Trophoblast cell (in vitro differentiated cells and primary cell): ENCODE measurements around the gene DNAJC17.

ENCODE experiments used
- DNase-seq, 2 donors: peaks; one replicate each; pipeline ENCODE4 v3.0.0-alpha.2; 2016
- H2AFZ ChIP-seq: 2 replicates; pipeline ENCODE4 v1.6.1; 2013; ENCODE audit warnings: low read length, moderate library complexity, mild to moderate bottlenecking; ENCODE audit not compliant: insufficient read depth, poor library complexity
- H2AK5ac ChIP-seq: 2 replicates; pipeline ENCODE4 v1.6.1; 2013; ENCODE audit warnings: mild to moderate bottlenecking, low read length
- H2BK120ac ChIP-seq: 2 replicates; pipeline ENCODE4 v1.6.1; 2013; ENCODE audit warnings: low read length, mild to moderate bottlenecking, moderate library complexity; ENCODE audit not compliant: insufficient read depth, poor library complexity
- H2BK12ac ChIP-seq: 2 replicates; pipeline ENCODE4 v1.6.1; 2013; ENCODE audit warnings: mild to moderate bottlenecking, low read length, moderate library complexity
- H2BK5ac ChIP-seq: 2 replicates; pipeline ENCODE4 v1.6.1; 2013; ENCODE audit warnings: low read length, low read depth, moderate library complexity, mild to moderate bottlenecking; ENCODE audit not compliant: poor library complexity
- H3K14ac ChIP-seq: 2 replicates; pipeline ENCODE4 v1.6.1; 2013; ENCODE audit warnings: mild to moderate bottlenecking, low read length
- H3K18ac ChIP-seq: 2 replicates; pipeline ENCODE4 v1.6.1; 2013; ENCODE audit warnings: mild to moderate bottlenecking, low read length
- H3K23ac ChIP-seq: 2 replicates; pipeline ENCODE4 v1.6.1; 2013; ENCODE audit warnings: low read length
- H3K27ac ChIP-seq: 2 replicates; pipeline ENCODE4 v1.5.1; 2013; ENCODE audit warnings: low read depth, mild to moderate bottlenecking, inconsistent platforms, low read length, moderate library complexity
- H3K27me3 ChIP-seq: 2 replicates; pipeline ENCODE4 v1.6.1; 2013; ENCODE audit warnings: inconsistent platforms, mild to moderate bottlenecking, low read length, moderate library complexity; ENCODE audit not compliant: insufficient read depth
- H3K36me3 ChIP-seq, 2 experiments: 1 replicate in 1 of 2; 2 replicates in 1 of 2; pipeline ENCODE4 v1.6.1; 2013; ENCODE audit warnings: low read length in 2 of 2, mild to moderate bottlenecking in 2 of 2, moderate library complexity in 1 of 2; ENCODE audit not compliant: insufficient read depth in 2 of 2, control insufficient read depth in 1 of 2
- H3K4ac ChIP-seq: 2 replicates; pipeline ENCODE4 v1.6.1; 2013; ENCODE audit warnings: low read depth, mild to moderate bottlenecking, low read length, moderate library complexity
- H3K4me1 ChIP-seq, 2 experiments: 1 replicate in 1 of 2; 2 replicates in 1 of 2; pipeline ENCODE4 v1.6.1; 2013; ENCODE audit warnings: low read length in 2 of 2, mild to moderate bottlenecking in 2 of 2, moderate library complexity in 1 of 2; ENCODE audit not compliant: insufficient read depth in 2 of 2, control insufficient read depth in 1 of 2
- H3K4me2 ChIP-seq: 2 replicates; pipeline ENCODE4 v1.6.1; 2013; ENCODE audit warnings: inconsistent platforms, mild to moderate bottlenecking, low read length, moderate library complexity
- H3K4me3 ChIP-seq: 2 replicates; pipeline ENCODE4 v1.5.1; 2013; ENCODE audit warnings: mild to moderate bottlenecking, low read depth, low read length, inconsistent platforms
- H3K79me1 ChIP-seq: one replicate; pipeline ENCODE4 v1.6.1; 2013; ENCODE audit warnings: low read length
- H3K79me2 ChIP-seq: 2 replicates; pipeline ENCODE4 v1.6.1; 2013; ENCODE audit warnings: low read length, mild to moderate bottlenecking; ENCODE audit not compliant: control insufficient read depth, insufficient read depth, poor library complexity
- H3K9ac ChIP-seq: 2 replicates; pipeline ENCODE4 v1.6.1; 2013; ENCODE audit warnings: mild to moderate bottlenecking, low read length
- H3K9me3 ChIP-seq: 2 replicates; pipeline ENCODE4 v1.6.1; 2013; ENCODE audit warnings: low read depth, mild to moderate bottlenecking, control low read depth, inconsistent platforms, low read length; ENCODE audit not compliant: insufficient read depth
- H4K12ac ChIP-seq: 2 replicates; pipeline ENCODE4 v1.6.1; 2013; ENCODE audit warnings: low read depth, mild to moderate bottlenecking, low read length, moderate library complexity
- H4K8ac ChIP-seq: 2 replicates; pipeline ENCODE4 v1.6.1; 2013; ENCODE audit warnings: low read depth, mild to moderate bottlenecking, low read length, moderate library complexity
- H4K91ac ChIP-seq: one replicate; pipeline ENCODE4 v1.6.1; 2013; ENCODE audit warnings: low read depth, mild to moderate bottlenecking, low read length, moderate library complexity
- WGBS: extraction: QIAGEN DNeasy Blood & Tissue Kit; methylation state at CpG from one replicate; pipeline ENCODE4 v1.1.7; 2013; ENCODE audit warnings: missing lambda C conversion rate; ENCODE audit not compliant: insufficient read length, insufficient coverage; ENCODE audit errors: extremely low coverage; 5-methylcytosine and 5-hydroxymethylcytosine counted together

The DNAJC17 gene

DNA sequence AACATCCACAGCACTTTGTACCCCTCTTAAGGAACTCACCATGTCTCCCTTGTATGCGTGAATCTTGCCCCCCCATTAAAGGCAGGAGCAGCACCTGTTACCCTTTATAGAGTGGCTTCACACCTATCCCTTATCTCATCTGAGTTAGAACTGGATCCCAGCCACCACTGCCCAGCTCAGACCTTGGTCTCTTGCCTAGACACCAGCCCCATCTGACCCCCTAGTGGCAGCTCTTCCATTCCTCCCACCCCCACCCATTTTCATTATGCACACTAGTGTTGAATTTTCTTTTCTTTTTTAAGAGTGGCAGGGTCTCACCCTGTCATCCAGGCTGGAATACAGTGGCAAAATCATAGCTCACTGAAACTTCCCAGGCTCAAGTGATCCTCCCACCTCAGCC is 3.6 kb downstream of the DNAJC17 start:
- H3K27ac ChIP-seq = no peak overlapping the region
- no peaks in the 10 kb centered on the region for H3K36me3 ChIP-seq
- H2AK5ac ChIP-seq = no peak overlapping the region
- no peaks in the 10 kb centered on the region for H3K27me3 ChIP-seq
- no peak overlapping the region for H3K23ac ChIP-seq
- H4K8ac ChIP-seq = no peak overlapping the region
- H3K4me1 ChIP-seq = peaks cover 3 to 9% of the 10 kb centered on the region in 2 experiments
- H4K12ac ChIP-seq = no peak overlapping the region
- no peak overlapping the region for H2AFZ ChIP-seq
- no peak overlapping the region for H3K4ac ChIP-seq
- no peak overlapping the region for H3K18ac ChIP-seq
- no peak for DNase-seq
- no peak overlapping the region for H3K4me2 ChIP-seq
- H2BK12ac ChIP-seq = no peak overlapping the region
- H3K14ac ChIP-seq = no peak overlapping the region
- no peak overlapping the region for H4K91ac ChIP-seq
- H3K4me3 ChIP-seq = no peak overlapping the region
- H3K9me3 ChIP-seq = peaks cover 3% of the 10 kb centered on the region
- H3K79me1 ChIP-seq = peaks cover 10% of the 10 kb centered on the region
- no peak overlapping the region for H3K9ac ChIP-seq
- no CpG with 5 or more reads among the region's 1 CpG for WGBS
- H3K79me2 ChIP-seq = peaks cover 7% of the 10 kb centered on the region
- no peak overlapping the region for H2BK120ac ChIP-seq
- H2BK5ac ChIP-seq = no peak overlapping the region

DNA sequence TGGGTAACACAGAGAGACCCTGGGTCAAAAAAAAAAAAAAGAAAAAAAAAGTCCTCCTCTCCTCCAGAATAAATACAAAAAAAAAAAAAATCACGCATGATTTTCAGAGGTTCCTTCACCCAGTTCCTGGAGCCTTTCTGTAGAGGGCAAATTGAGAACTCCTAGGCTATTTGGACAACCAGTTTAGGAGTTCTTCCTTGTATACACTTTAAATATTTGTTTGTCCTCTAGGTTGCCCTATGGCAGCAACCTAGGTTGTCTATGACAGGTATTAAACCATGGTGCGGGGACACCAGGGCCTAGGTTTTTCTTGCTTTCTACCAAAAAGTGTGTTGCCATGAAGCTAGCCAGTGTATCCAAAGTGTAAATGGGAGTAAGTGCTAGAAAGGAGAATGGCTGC is 4.2 kb downstream of the DNAJC17 start:
- DNase-seq = no peak
- Histone ChIP-seq H2BK120ac (no peak overlapping the region), H2AFZ (no peak overlapping the region), H4K8ac (no peak overlapping the region), H3K23ac (no peak overlapping the region), H3K14ac (no peak overlapping the region), H3K27ac (no peak overlapping the region), H3K9me3 (peaks cover 3% of the 10 kb centered on the region), H3K4me2 (no peak overlapping the region), H4K12ac (no peak overlapping the region), H2BK12ac (no peak overlapping the region), H3K9ac (no peak overlapping the region), H3K27me3 (no peaks in the 10 kb centered on the region), H2BK5ac (no peak overlapping the region), H2AK5ac (no peak overlapping the region), H3K18ac (no peak overlapping the region), H3K79me1 (peaks cover 10% of the 10 kb centered on the region), H3K4ac (no peak overlapping the region), H3K4me3 (no peak overlapping the region), H3K79me2 (peaks cover 7% of the 10 kb centered on the region), H3K36me3 (no peaks in the 10 kb centered on the region), H4K91ac (no peak overlapping the region), H3K4me1 (peaks cover 3 to 7% of the 10 kb centered on the region in 2 experiments)
- WGBS = no CpG with 5 or more reads among the region's 2 CpGs

DNA sequence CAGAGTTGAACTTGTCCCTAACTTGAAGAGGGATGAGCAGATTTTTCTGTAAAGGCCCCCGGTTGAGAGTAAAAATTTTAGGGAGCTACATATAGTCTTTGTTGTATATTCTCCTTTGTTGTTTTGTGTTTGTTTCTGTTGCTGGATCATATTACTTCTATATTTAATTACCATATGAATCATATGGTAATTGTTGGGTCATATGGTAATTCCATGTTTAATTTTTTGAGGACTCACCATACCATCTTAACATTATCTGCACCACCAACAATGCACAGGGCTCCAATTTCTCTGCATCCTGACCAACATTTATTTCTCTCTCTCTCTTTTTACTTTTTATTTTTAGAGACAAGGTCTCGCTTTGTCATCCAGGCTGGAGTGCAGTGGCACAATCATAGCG is 7.8 kb downstream of the DNAJC17 start:
- Histone ChIP-seq H4K91ac (no peak overlapping the region), H2AFZ (no peak overlapping the region), H2BK12ac (no peak overlapping the region), H2BK5ac (no peak overlapping the region), H3K27me3 (no peaks in the 10 kb centered on the region), H3K18ac (no peak overlapping the region), H3K4me1 (no peaks in the 10 kb centered on the region), H4K12ac (no peak overlapping the region), H4K8ac (no peak overlapping the region), H3K79me2 (no peaks in the 10 kb centered on the region), H3K36me3 (no peaks in the 10 kb centered on the region), H2BK120ac (no peak overlapping the region), H3K27ac (no peak overlapping the region), H3K14ac (no peak overlapping the region), H3K9ac (no peak overlapping the region), H3K79me1 (no peaks in the 10 kb centered on the region), H3K4ac (no peak overlapping the region), H3K4me2 (no peak overlapping the region), H2AK5ac (no peak overlapping the region), H3K4me3 (no peak overlapping the region), H3K9me3 (no peaks in the 10 kb centered on the region), H3K23ac (no peak overlapping the region)
- no CpG with 5 or more reads among the region's 3 CpGs for WGBS
- DNase-seq = no peak

DNA sequence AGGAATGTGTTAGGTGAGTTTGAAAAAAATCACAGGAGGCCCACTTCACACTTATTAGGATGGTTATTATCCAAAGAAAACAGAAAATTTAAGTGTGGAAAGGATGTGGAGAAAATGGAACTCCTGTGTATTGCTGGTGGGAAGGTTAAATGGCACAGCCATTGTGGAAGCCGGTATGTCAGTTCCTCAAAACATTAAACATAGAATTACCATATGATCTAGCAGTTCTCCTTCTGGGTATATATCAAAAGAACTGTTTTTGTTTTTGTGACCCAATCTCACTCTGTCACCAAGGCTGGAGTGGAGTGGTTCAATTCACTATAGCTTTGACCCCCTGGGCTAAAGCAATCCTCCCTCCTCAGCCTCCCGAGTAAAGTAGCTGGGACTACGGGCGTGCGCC is 10.8 kb downstream of the DNAJC17 start:
- H3K9me3 ChIP-seq = no peaks in the 10 kb centered on the region
- H3K4me3 ChIP-seq = no peak overlapping the region
- H4K8ac ChIP-seq = no peak overlapping the region
- no peak overlapping the region for H3K14ac ChIP-seq
- H3K27me3 ChIP-seq = no peaks in the 10 kb centered on the region
- DNase-seq = no peak
- no peak overlapping the region for H3K4me2 ChIP-seq
- no peak overlapping the region for H2BK5ac ChIP-seq
- H2BK120ac ChIP-seq = no peak overlapping the region
- H3K27ac ChIP-seq = no peak overlapping the region
- H4K12ac ChIP-seq = no peak overlapping the region
- no peak overlapping the region for H2BK12ac ChIP-seq
- H3K23ac ChIP-seq = no peak overlapping the region
- H3K9ac ChIP-seq = no peak overlapping the region
- H3K4me1 ChIP-seq = no peaks in the 10 kb centered on the region
- no CpG with 5 or more reads among the region's 5 CpGs for WGBS
- peaks cover 0 to 4% of the 10 kb centered on the region in 2 experiments for H3K36me3 ChIP-seq
- no peak overlapping the region for H2AK5ac ChIP-seq
- H3K4ac ChIP-seq = no peak overlapping the region
- H3K18ac ChIP-seq = no peak overlapping the region
- H3K79me2 ChIP-seq = no peaks in the 10 kb centered on the region
- H2AFZ ChIP-seq = no peak overlapping the region
- H3K79me1 ChIP-seq = no peaks in the 10 kb centered on the region
- H4K91ac ChIP-seq = no peak overlapping the region
